Keratinocyte (primary cell): ENCODE measurements around the gene TENM4. TPM values are rescaled to one million over a fixed set of nuclear protein-coding genes. Genes with fewer than 3 reads are reported as not detected.

ENCODE experiments used
- DNase-seq: peaks from one replicate; pipeline ENCODE4 v3.0.0-alpha.2; 2011; ENCODE audit warnings: low read depth, missing footprints, low spot score
- FAIRE-seq: peaks from 2 replicates; lab custom pipeline; 2011; peaks lifted over from hg19 to GRCh38; lab: Jason Lieb, UNC
- H2AFZ ChIP-seq: 2 replicates; pipeline ENCODE4 v1.6.0; 2012; ENCODE audit warnings: low read length, control low read depth, inconsistent platforms; ENCODE audit not compliant: control insufficient read depth
- H3K27ac ChIP-seq: 2 replicates; pipeline ENCODE4 v1.5.1; 2011; ENCODE audit warnings: low read length; ENCODE audit not compliant: control insufficient read depth, insufficient read depth
- H3K27me3 ChIP-seq: 3 replicates; pipeline ENCODE4 v1.6.0; 2011; ENCODE audit warnings: low read length; ENCODE audit not compliant: control insufficient read depth, insufficient read depth; ENCODE audit errors: extremely low read depth
- H3K36me3 ChIP-seq, 2 experiments: 2 replicates in 1 of 2; 3 replicates in 1 of 2; pipeline ENCODE4 v1.5.1; 2011; ENCODE audit warnings: low read length in 2 of 2, mild to moderate bottlenecking in 1 of 2; ENCODE audit not compliant: control insufficient read depth in 2 of 2, insufficient read depth in 2 of 2; ENCODE audit errors: extremely low read depth in 1 of 2
- H3K4me1 ChIP-seq: 3 replicates; pipeline ENCODE4 v1.5.1; 2011; ENCODE audit warnings: low read length; ENCODE audit not compliant: control insufficient read depth, insufficient read depth; ENCODE audit errors: extremely low read depth
- H3K4me2 ChIP-seq: 3 replicates; pipeline ENCODE4 v1.6.0; 2011; ENCODE audit warnings: low read depth, low read length; ENCODE audit not compliant: control insufficient read depth, insufficient read depth; ENCODE audit errors: extremely low read depth
- H3K4me3 ChIP-seq, 3 experiments: fragments of 200-600 bp in 1 of 3; sonication (generic) in 1 of 3; 2 replicates in 2 of 3; 3 replicates in 1 of 3; pipeline ENCODE4 v1.5.1; 2011 to 2016; ENCODE audit warnings: low read length in 3 of 3, mild to moderate bottlenecking in 3 of 3, control low read depth in 2 of 3, inconsistent platforms in 1 of 3, low read depth in 1 of 3, mixed read lengths in 1 of 3, mixed run types in 1 of 3, moderate library complexity in 1 of 3; ENCODE audit not compliant: control insufficient read depth in 2 of 3, insufficient read depth in 2 of 3; ENCODE audit errors: extremely low read depth in 1 of 3
- H3K79me2 ChIP-seq: 2 replicates; pipeline ENCODE4 v1.6.0; 2012; ENCODE audit warnings: low read length; ENCODE audit not compliant: control insufficient read depth, insufficient read depth
- H3K9ac ChIP-seq: 3 replicates; pipeline ENCODE4 v1.6.0; 2011; ENCODE audit warnings: low read length; ENCODE audit not compliant: control insufficient read depth, insufficient read depth; ENCODE audit errors: extremely low read depth
- H3K9me1 ChIP-seq: 3 replicates; pipeline ENCODE4 v1.6.0; 2011; ENCODE audit warnings: low read length; ENCODE audit not compliant: control insufficient read depth, insufficient read depth; ENCODE audit errors: extremely low read depth
- H3K9me3 ChIP-seq: 2 replicates; pipeline ENCODE4 v1.5.1; 2012; ENCODE audit warnings: low read depth, low read length; ENCODE audit not compliant: control insufficient read depth
- H4K20me1 ChIP-seq: 3 replicates; pipeline ENCODE4 v1.6.0; 2011; ENCODE audit warnings: low read length; ENCODE audit not compliant: control insufficient read depth, insufficient read depth; ENCODE audit errors: extremely low read depth
- EZH2 ChIP-seq: IDR thresholded peaks from one replicate; pipeline ENCODE4 v1.6.1; 2012; ENCODE audit warnings: inconsistent platforms, mild to moderate bottlenecking, low read length, moderate library complexity
- dilution Hi-C: fragments of 300-500 bp; cut with MboI; formaldehyde crosslinking; loops from one replicate; pipeline ENCODE4 v1.7.0; 2020; ENCODE audit warnings: low sequenced_read_pairs; ENCODE audit not compliant: extremely low pct_ligation_motif_present
- polyA plus RNA-seq, 5 experiments: library from polyadenylated mRNA; depleted of rRNA in 3 of 5; stranded (reverse) in 3 of 5; stranded (forward) in 1 of 5; unstranded in 1 of 5; fragments of >200 nt; gene quantifications; 1 replicate in 1 of 5; 2 replicates in 3 of 5; 3 replicates in 1 of 5; pipeline versions ENCODE4 v1.2.1 to v1.2.3, GENCODE V29; 2011 to 2012; ENCODE audit warnings: missing spikeins in 2 of 5, low read depth in 1 of 5, low replicate concordance in 1 of 5
- TF ChIP-seq, protein P1 (sequence below), 3 experiments: IDR thresholded peaks in 1 of 3; conservative IDR thresholded peaks in 1 of 3; optimal IDR thresholded peaks in 1 of 3; 2 replicates in 2 of 3; 3 replicates in 1 of 3; pipeline versions ENCODE3 to v1.5.1; 2011; ENCODE audit warnings: low read length in 3 of 3, mild to moderate bottlenecking in 3 of 3, moderate library complexity in 2 of 3, control low read depth in 1 of 3, inconsistent platforms in 1 of 3; ENCODE audit not compliant: insufficient read depth in 2 of 3; ENCODE audit errors: extremely low read depth in 1 of 3

The TENM4 gene
- polyA plus RNA-seq, 1 donor (not counting 4 experiments of a cell fraction or from before 2014, with no cell fraction given) = 3.5 TPM

DNA sequence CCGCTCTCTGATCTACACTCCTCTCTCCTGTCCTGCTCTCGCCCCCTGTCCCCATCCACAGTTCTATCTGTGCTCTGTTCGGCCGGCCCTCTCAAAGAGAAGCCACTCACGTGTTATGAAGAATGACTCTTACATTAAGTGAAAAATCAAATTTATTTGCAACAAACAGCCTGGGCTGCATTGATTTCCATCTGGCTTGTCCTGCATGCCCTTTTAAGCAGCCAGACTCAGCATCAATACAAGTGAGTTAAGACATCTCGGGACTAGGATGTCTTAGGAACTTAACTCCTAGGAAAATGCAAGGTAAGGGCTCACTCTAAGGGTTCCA, 373.5 kb downstream of the TENM4 start:
- no peak for FAIRE-seq
- Histone ChIP-seq H4K20me1 (no peaks in the 10 kb centered on the region), H3K9me1 (no peaks in the 10 kb centered on the region), H2AFZ (no peak overlapping the region), H3K36me3 (peaks cover 0 to 1% of the 10 kb centered on the region in 2 experiments), H3K4me3 (no peak overlapping the region), H3K4me2 (no peak overlapping the region), H3K27me3 (no peaks in the 10 kb centered on the region), H3K79me2 (no peaks in the 10 kb centered on the region), H3K4me1 (no peaks in the 10 kb centered on the region), H3K27ac (no peak overlapping the region), H3K9me3 (no peaks in the 10 kb centered on the region), H3K9ac (no peak overlapping the region)
- TF ChIP-seq EZH2 = no peak
- TF ChIP-seq, protein P1, sequence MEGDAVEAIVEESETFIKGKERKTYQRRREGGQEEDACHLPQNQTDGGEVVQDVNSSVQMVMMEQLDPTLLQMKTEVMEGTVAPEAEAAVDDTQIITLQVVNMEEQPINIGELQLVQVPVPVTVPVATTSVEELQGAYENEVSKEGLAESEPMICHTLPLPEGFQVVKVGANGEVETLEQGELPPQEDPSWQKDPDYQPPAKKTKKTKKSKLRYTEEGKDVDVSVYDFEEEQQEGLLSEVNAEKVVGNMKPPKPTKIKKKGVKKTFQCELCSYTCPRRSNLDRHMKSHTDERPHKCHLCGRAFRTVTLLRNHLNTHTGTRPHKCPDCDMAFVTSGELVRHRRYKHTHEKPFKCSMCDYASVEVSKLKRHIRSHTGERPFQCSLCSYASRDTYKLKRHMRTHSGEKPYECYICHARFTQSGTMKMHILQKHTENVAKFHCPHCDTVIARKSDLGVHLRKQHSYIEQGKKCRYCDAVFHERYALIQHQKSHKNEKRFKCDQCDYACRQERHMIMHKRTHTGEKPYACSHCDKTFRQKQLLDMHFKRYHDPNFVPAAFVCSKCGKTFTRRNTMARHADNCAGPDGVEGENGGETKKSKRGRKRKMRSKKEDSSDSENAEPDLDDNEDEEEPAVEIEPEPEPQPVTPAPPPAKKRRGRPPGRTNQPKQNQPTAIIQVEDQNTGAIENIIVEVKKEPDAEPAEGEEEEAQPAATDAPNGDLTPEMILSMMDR (optimal IDR thresholded peaks at IDR 0.05 in 1 of 3, IDR thresholded peaks at IDR 0.05 in 1 of 3, conservative IDR thresholded peaks at IDR 0.05 in 1 of 3; ENCODE audit: extremely low read depth in 1 of 3, insufficient read depth in 2 of 3, low read length in 3 of 3) = no peak
- DNase-seq = no peak
- dilution Hi-C loops = no loop called here

GRCh38 chr11:79066456-79067351, 374.1 kb downstream of the TENM4 start:
- no peak overlapping the region for H3K4me2 ChIP-seq
- dilution Hi-C loops = no loop called here
- no peak overlapping the region for H3K4me3 ChIP-seq
- no peak for TF ChIP-seq EZH2
- TF ChIP-seq, protein P1 (optimal IDR thresholded peaks at IDR 0.05 in 1 of 3, IDR thresholded peaks at IDR 0.05 in 1 of 3, conservative IDR thresholded peaks at IDR 0.05 in 1 of 3; ENCODE audit: extremely low read depth in 1 of 3, insufficient read depth in 2 of 3, low read length in 3 of 3) = no peak
- H3K9me3 ChIP-seq = no peaks in the 10 kb centered on the region
- FAIRE-seq (no peak), DNase-seq (no peak)
- H3K27me3 ChIP-seq = no peaks in the 10 kb centered on the region
- no peak overlapping the region for H3K9ac ChIP-seq
- peaks cover 0 to 1% of the 10 kb centered on the region in 2 experiments for H3K36me3 ChIP-seq
- H2AFZ ChIP-seq = no peak overlapping the region
- H3K9me1 ChIP-seq = no peaks in the 10 kb centered on the region
- no peak overlapping the region for H3K27ac ChIP-seq
- no peaks in the 10 kb centered on the region for H3K79me2 ChIP-seq
- H3K4me1 ChIP-seq = no peaks in the 10 kb centered on the region
- no peaks in the 10 kb centered on the region for H4K20me1 ChIP-seq
